ENCODE data around the gene NT5C1A. TPM values are rescaled to one million over a fixed set of nuclear protein-coding genes. Genes with fewer than 3 reads are reported as not detected.

NT5C1A gene
- total RNA-seq, 2 donors from 2014 or later = 4.1 to 9.2 TPM

DNA sequence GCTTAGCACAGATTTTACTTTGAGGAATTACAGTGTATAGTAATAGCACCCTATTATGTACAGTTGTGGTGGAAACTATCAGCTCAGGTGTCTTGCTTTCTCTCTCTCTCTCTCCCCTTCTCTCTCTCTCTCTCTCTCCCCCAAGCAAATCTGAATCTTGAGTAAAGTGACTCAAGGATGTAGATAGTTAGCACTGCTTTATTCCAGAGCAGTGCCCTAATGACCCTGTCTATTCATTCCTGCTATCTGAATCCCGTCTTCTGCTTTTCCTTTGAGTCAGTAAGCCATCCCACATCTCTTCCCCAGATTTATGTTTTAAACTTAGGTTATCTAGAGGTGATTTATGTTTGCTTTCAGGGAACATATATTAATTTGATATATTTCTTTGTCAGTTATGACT is 24.5 kb upstream of the NT5C1A start:
- H3K4me3 Mint-ChIP-seq = no peak overlapping the region
- DNase-seq (ENCODE audit: low spot score) (no peak), ATAC-seq (no peak)
- H3K27ac Mint-ChIP-seq = no peak overlapping the region
- no peaks in the 10 kb centered on the region for H3K9me3 Mint-ChIP-seq
- H3K4me1 Mint-ChIP-seq (ENCODE audit: low read depth in 2 of 2) = peaks cover 4 to 6% of the 10 kb centered on the region in 2 donors
- H3K36me3 Mint-ChIP-seq = no peaks in the 10 kb centered on the region
- H3K27me3 Mint-ChIP-seq = peaks cover 26 to 44% of the 10 kb centered on the region in 2 donors

GRCh38 chr1:39695016-39695415 is 23.1 kb upstream of the NT5C1A start:
- H3K9me3 Mint-ChIP-seq = no peaks in the 10 kb centered on the region
- ATAC-seq = no peak
- H3K27ac Mint-ChIP-seq = no peak overlapping the region
- H3K4me1 Mint-ChIP-seq (ENCODE audit: low read depth in 2 of 2) = peaks cover 15 to 18% of the 10 kb centered on the region in 2 donors
- no peaks in the 10 kb centered on the region for H3K36me3 Mint-ChIP-seq
- H3K4me3 Mint-ChIP-seq = no peak overlapping the region
- DNase-seq (ENCODE audit: low spot score) = no peak
- peaks cover 27 to 44% of the 10 kb centered on the region in 2 donors for H3K27me3 Mint-ChIP-seq

- peaks cover 27 to 48% of the 10 kb centered on the region in 2 donors for H3K27me3 Mint-ChIP-seq
- no peak overlapping the region for H3K4me3 Mint-ChIP-seq
- H3K9me3 Mint-ChIP-seq = no peaks in the 10 kb centered on the region
- H3K36me3 Mint-ChIP-seq = no peaks in the 10 kb centered on the region
- ATAC-seq (no peak), DNase-seq (ENCODE audit: low spot score) (no peak)
- H3K4me1 Mint-ChIP-seq (ENCODE audit: low read depth in 2 of 2) = peaks cover 17 to 18% of the 10 kb centered on the region in 2 donors
- no peak overlapping the region for H3K27ac Mint-ChIP-seq
Observed at GRCh38 chr1:39694026-39694425, 22.1 kb upstream of the NT5C1A start.

GRCh38 chr1:39692152-39693074 is 20.5 kb upstream of the NT5C1A start:
- Mint-ChIP-seq H3K27me3 (peaks cover 36 to 50% of the 10 kb centered on the region in 2 donors), H3K27ac (no peak overlapping the region), H3K4me3 (peak overlapping the region; percentile 25), H3K4me1 (ENCODE audit: low read depth in 2 of 2) (peaks cover 17 to 23% of the 10 kb centered on the region in 2 donors), H3K36me3 (no peaks in the 10 kb centered on the region), H3K9me3 (no peaks in the 10 kb centered on the region)
- ATAC-seq = no peak
- no peak for DNase-seq (ENCODE audit: low spot score)

- peaks cover 17 to 23% of the 10 kb centered on the region in 2 donors for H3K4me1 Mint-ChIP-seq (ENCODE audit: low read depth in 2 of 2)
- H3K4me3 Mint-ChIP-seq = peak within 1 kb of the TSS; percentile 68
- DNase-seq (ENCODE audit: low spot score) (peak; percentile 90), ATAC-seq (peak; percentile 97 to 99)
- H3K27me3 Mint-ChIP-seq = peaks cover 32 to 46% of the 10 kb centered on the region in 2 donors
- no peak within 1 kb of the TSS for H3K27ac Mint-ChIP-seq
- H3K9me3 Mint-ChIP-seq = no peaks in the 10 kb centered on the region
- H3K36me3 Mint-ChIP-seq = no peaks in the 10 kb centered on the region
Observed at GRCh38 chr1:39691383-39692151, 19.7 kb upstream of the NT5C1A start, which contains the start of gene HPCAL4. Gene HPCAL4 (minus strand): TSS chr1:39691433. CDS start chr1:39684603, 6,830 bp downstream.

DNA sequence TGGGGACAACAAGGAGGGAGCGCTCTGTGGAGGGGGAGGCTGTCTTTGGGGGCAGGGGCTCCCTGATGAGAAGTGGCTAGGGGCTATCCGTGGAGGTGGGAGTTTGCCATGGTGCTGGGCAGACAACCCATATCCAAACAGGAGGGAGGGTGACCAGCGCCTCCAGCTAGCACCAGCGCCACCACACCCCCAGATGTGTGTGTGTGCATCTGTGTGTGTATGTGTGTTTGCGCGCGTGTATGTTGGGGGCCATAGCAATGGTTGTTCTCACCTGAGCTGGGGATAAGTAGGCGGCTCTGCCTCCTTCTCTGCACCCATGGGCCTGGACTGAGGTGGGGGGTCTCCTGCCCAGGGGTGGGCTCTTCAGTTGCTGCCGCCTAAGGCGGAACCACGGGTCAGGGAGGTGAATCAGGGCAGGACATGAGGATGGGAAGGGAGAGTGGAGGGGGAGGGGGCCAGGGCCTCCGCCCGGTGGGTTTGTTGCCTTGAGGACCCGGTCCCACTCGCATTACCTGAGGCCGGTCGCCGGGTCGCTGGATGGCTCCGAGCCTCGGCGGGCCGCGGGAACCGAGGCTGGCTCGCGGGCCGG is 19.0 kb upstream of the NT5C1A start:
- H3K27ac Mint-ChIP-seq = no peak overlapping the region
- ATAC-seq = no peak

DNA sequence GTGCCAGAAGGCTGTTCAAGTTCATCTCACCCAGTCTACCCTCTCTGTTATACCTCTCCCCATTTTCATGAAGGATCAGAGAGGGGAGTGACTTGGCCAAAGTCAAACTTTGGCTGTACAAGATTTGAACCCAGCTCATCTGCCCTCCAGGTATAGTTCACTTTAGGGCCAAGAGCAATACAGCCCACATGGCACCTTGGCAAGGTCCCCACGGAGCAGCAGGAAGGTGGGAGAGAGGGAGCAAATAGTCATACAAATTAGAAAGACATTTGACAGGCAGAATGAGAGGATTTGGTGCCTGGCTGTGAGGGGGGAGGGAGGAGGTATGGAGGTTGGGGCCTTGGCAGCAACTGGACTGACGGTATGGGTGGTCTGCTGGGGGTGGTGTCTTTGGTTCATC is 18.3 kb upstream of the NT5C1A start:
- no peak overlapping the region for H3K27ac Mint-ChIP-seq
- no peak for ATAC-seq
- H3K9me3 Mint-ChIP-seq = no peaks in the 10 kb centered on the region
- H3K27me3 Mint-ChIP-seq = peaks cover 33 to 47% of the 10 kb centered on the region in 2 donors
- no peak for DNase-seq (ENCODE audit: low spot score)
- H3K4me3 Mint-ChIP-seq = peak overlapping the region; percentile 68
- H3K36me3 Mint-ChIP-seq = no peaks in the 10 kb centered on the region
- H3K4me1 Mint-ChIP-seq (ENCODE audit: low read depth in 2 of 2) = peaks cover 16 to 23% of the 10 kb centered on the region in 2 donors

More for the DNA sequence above, 19.0 kb upstream of the NT5C1A start:
- Mint-ChIP-seq H3K4me3 (peak overlapping the region; percentile 68), H3K36me3 (no peaks in the 10 kb centered on the region), H3K9me3 (no peaks in the 10 kb centered on the region), H3K27me3 (peaks cover 33 to 49% of the 10 kb centered on the region in 2 donors), H3K4me1 (ENCODE audit: low read depth in 2 of 2) (peaks cover 17 to 23% of the 10 kb centered on the region in 2 donors)
- no peak for DNase-seq (ENCODE audit: low spot score)

DNA sequence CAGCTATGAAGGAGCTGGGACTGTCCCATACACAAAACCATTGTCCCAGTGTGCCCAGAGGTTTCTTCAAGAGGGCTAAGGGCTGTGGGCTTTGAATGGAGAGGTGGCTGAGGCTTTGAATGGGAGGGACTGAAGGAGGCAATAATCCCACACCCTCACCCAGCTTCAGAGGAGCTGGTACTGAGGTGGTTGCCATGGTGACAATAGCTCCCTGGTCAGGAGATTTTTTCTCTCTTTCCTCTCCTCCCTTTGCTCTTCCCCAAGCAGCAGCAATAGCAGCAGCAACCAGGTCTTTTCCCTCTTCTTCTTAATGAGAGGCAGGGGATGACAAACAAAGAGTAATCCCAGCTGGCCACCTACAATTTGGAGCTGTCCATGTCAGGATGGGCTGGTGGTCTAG is 17.7 kb upstream of the NT5C1A start:
- Mint-ChIP-seq H3K4me1 (ENCODE audit: low read depth in 2 of 2) (peaks cover 16 to 25% of the 10 kb centered on the region in 2 donors), H3K4me3 (peak overlapping the region; percentile 68), H3K27ac (no peak overlapping the region), H3K36me3 (no peaks in the 10 kb centered on the region), H3K9me3 (no peaks in the 10 kb centered on the region), H3K27me3 (peaks cover 35 to 48% of the 10 kb centered on the region in 2 donors)
- no peak for DNase-seq (ENCODE audit: low spot score)
- no peak for ATAC-seq

- no peaks in the 10 kb centered on the region for H3K9me3 Mint-ChIP-seq
- peaks cover 35 to 51% of the 10 kb centered on the region in 2 donors for H3K27me3 Mint-ChIP-seq
- H3K27ac Mint-ChIP-seq = no peak overlapping the region
- no peaks in the 10 kb centered on the region for H3K36me3 Mint-ChIP-seq
- ATAC-seq = no peak
- no peak overlapping the region for H3K4me3 Mint-ChIP-seq
- H3K4me1 Mint-ChIP-seq (ENCODE audit: low read depth in 2 of 2) = peaks cover 18 to 27% of the 10 kb centered on the region in 2 donors
- DNase-seq (ENCODE audit: low spot score) = no peak
Observed at GRCh38 chr1:39689214-39689613, 17.3 kb upstream of the NT5C1A start.

DNA sequence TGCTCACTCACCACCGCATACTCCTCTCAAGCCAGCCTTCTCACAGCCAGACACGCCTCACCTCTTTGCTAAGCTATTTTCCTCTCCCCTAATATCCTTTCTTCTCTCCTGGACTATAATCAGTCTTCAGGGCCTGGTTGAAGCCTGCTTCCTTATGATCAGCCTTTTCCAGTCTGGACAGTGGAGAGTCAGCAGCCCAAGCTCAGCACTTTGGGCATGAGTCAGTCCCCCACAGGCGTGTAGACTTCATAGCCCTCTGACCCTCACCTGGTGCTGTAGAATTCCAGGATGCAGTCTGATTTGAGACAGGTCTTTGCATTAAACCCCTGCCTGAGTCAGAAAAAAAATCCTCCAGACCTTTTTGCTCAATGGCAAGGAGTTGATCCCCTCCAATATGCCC is 16.8 kb upstream of the NT5C1A start:
- DNase-seq (ENCODE audit: low spot score) (no peak), ATAC-seq (no peak)
- peaks cover 34 to 51% of the 10 kb centered on the region in 2 donors for H3K27me3 Mint-ChIP-seq
- H3K36me3 Mint-ChIP-seq = no peaks in the 10 kb centered on the region
- H3K4me1 Mint-ChIP-seq (ENCODE audit: low read depth in 2 of 2) = peaks cover 18 to 27% of the 10 kb centered on the region in 2 donors
- no peak overlapping the region for H3K27ac Mint-ChIP-seq
- no peaks in the 10 kb centered on the region for H3K9me3 Mint-ChIP-seq
- H3K4me3 Mint-ChIP-seq = no peak overlapping the region

GRCh38 chr1:39687243-39687642 is 15.3 kb upstream of the NT5C1A start:
- no peak for DNase-seq (ENCODE audit: low spot score)
- Mint-ChIP-seq H3K27ac (no peak overlapping the region), H3K27me3 (peaks cover 42 to 65% of the 10 kb centered on the region in 2 donors), H3K36me3 (no peaks in the 10 kb centered on the region), H3K4me3 (no peak overlapping the region), H3K9me3 (no peaks in the 10 kb centered on the region), H3K4me1 (ENCODE audit: low read depth in 2 of 2) (peaks cover 18 to 24% of the 10 kb centered on the region in 2 donors)
- no peak for ATAC-seq

- Mint-ChIP-seq H3K4me1 (ENCODE audit: low read depth in 2 of 2) (peaks cover 7 to 12% of the 10 kb centered on the region in 2 donors), H3K36me3 (no peaks in the 10 kb centered on the region), H3K9me3 (no peaks in the 10 kb centered on the region), H3K4me3 (peak overlapping the region; percentile 55), H3K27ac (no peak overlapping the region), H3K27me3 (peaks cover 36 to 61% of the 10 kb centered on the region in 2 donors)
- no peak for ATAC-seq
- DNase-seq (ENCODE audit: low spot score) = no peak
Observed at GRCh38 chr1:39685071-39685470, 13.2 kb upstream of the NT5C1A start.

- Mint-ChIP-seq H3K9me3 (no peaks in the 10 kb centered on the region), H3K4me1 (ENCODE audit: low read depth in 2 of 2) (peaks cover 5 to 11% of the 10 kb centered on the region in 2 donors), H3K36me3 (no peaks in the 10 kb centered on the region), H3K27ac (no peak overlapping the region), H3K4me3 (no peak overlapping the region), H3K27me3 (peaks cover 32 to 53% of the 10 kb centered on the region in 2 donors)
- no peak for DNase-seq (ENCODE audit: low spot score)
- ATAC-seq = peak in 1 of 2 donors; percentile 22
Observed at GRCh38 chr1:39684313-39684664, 12.4 kb upstream of the NT5C1A start.

Data from natural killer cell treated with Interleukin-12 subunit alpha and Interleukin-12 subunit beta and Interleukin-15 and Interleukin-18, amount 100 ng/mL, for 72 hours (primary cell).